Neural cell (in vitro differentiated cells): ENCODE data around the gene SIGLEC15. TPM values are rescaled to one million over a fixed set of nuclear protein-coding genes. Genes with fewer than 3 reads are reported as not detected.
"Not testable (repeated sequence)": the region's sequence is repeated elsewhere in the genome, so short reads cannot be mapped to it uniquely, and the experiment has no call there.

Source experiments
- H2AFZ ChIP-seq: fragments of 200-600, 300-800 bp; sonication (generic), shearing (Covaris generic); 2 replicates; pipeline ENCODE4 v1.6.0; 2014; ENCODE audit warnings: low read depth, mild to moderate bottlenecking, antibody characterized with exemption, low read length, moderate library complexity
- H3F3A ChIP-seq: fragments of 200-600 bp; shearing (Covaris generic); 2 replicates; pipeline ENCODE4 v1.6.1; 2016; ENCODE audit warnings: mild to moderate bottlenecking, moderate library complexity, mixed read lengths, antibody characterized with exemption, low read length; ENCODE audit not compliant: insufficient read depth, poor library complexity, severe bottlenecking
- H3K27ac ChIP-seq: fragments of 200-600, 300-800 bp; sonication (generic), shearing (Covaris generic); 2 replicates; pipeline ENCODE4 v1.5.1; 2014; ENCODE audit warnings: mild to moderate bottlenecking, low read length, moderate library complexity
- H3K27me3 ChIP-seq: fragments of 300-800, 200-600 bp; sonication (generic), shearing (Covaris generic); 2 replicates; pipeline ENCODE4 v1.6.0; 2014; ENCODE audit warnings: mild to moderate bottlenecking, low read depth, low read length, moderate library complexity; ENCODE audit not compliant: insufficient read depth
- H3K36me3 ChIP-seq: fragments of 300-800, 200-600 bp; sonication (generic), shearing (Covaris generic); 2 replicates; pipeline ENCODE4 v1.5.1; 2014; ENCODE audit warnings: mild to moderate bottlenecking, antibody characterized with exemption, low read length, moderate library complexity; ENCODE audit not compliant: insufficient read depth
- H3K4me2 ChIP-seq: fragments of 300-800, 200-600 bp; sonication (generic), shearing (Covaris generic); 2 replicates; pipeline ENCODE4 v1.6.0; 2014; ENCODE audit warnings: mild to moderate bottlenecking, low read length
- H3K4me3 ChIP-seq: fragments of 300-800, 200-600 bp; sonication (generic), shearing (Covaris generic); 2 replicates; pipeline ENCODE4 v1.5.1; 2014; ENCODE audit warnings: mild to moderate bottlenecking, low read length, moderate library complexity
- H3K79me2 ChIP-seq: fragments of 200-600 bp; shearing (Covaris generic); replicated peaks from 2 replicates; pipeline ENCODE4 v1.6.0; 2014; ENCODE audit warnings: mild to moderate bottlenecking, low read length, moderate library complexity; ENCODE audit not compliant: insufficient read depth
- H3K9ac ChIP-seq: fragments of 300-800, 200-600 bp; sonication (generic), shearing (Covaris generic); 2 replicates; pipeline ENCODE4 v1.6.1; 2016; ENCODE audit warnings: mild to moderate bottlenecking, low read length, mixed read lengths
- H3K9me2 ChIP-seq: fragments of 200-600 bp; shearing (Covaris generic); 2 replicates; pipeline ENCODE4 v1.6.1; 2016; ENCODE audit warnings: mild to moderate bottlenecking, low read length, mixed read lengths; ENCODE audit not compliant: insufficient read depth
- H3K9me3 ChIP-seq: fragments of 200-600, 300-800 bp; sonication (generic), shearing (Covaris generic); 2 replicates; pipeline ENCODE4 v1.6.1; 2016; ENCODE audit warnings: mild to moderate bottlenecking, mixed run types, low read length, moderate library complexity, mixed read lengths
- H4K20me1 ChIP-seq: fragments of 200-600 bp; shearing (Covaris generic); 2 replicates; pipeline ENCODE4 v1.6.1; 2016; ENCODE audit warnings: mild to moderate bottlenecking, mixed run types; ENCODE audit not compliant: insufficient read depth
- CTCF ChIP-seq: fragments of 450-650 bp; IDR thresholded peaks from 2 replicates; pipeline ENCODE4 v1.5.1; 2014; ENCODE audit warnings: antibody characterized with exemption, mild to moderate bottlenecking, moderate library complexity; ENCODE audit not compliant: poor library complexity, severe bottlenecking
- EP300 ChIP-seq: fragments of 450-650 bp; conservative IDR thresholded peaks from 2 replicates; pipeline ENCODE4 v1.6.1; 2014; ENCODE audit warnings: antibody characterized with exemption, mild to moderate bottlenecking, moderate library complexity; ENCODE audit not compliant: poor library complexity, severe bottlenecking
- EZH2 ChIP-seq: fragments of 200-600, 300-800 bp; shearing (Covaris generic), sonication (generic); IDR thresholded peaks from 2 replicates; pipeline ENCODE4 v1.6.1; 2014; ENCODE audit warnings: antibody characterized with exemption, low read length, borderline replicate concordance, mild to moderate bottlenecking; ENCODE audit not compliant: insufficient read depth, poor library complexity, severe bottlenecking
- MXI1 ChIP-seq: fragments of 450-650 bp; conservative IDR thresholded peaks from 2 replicates; pipeline ENCODE4 v1.6.1; 2014; ENCODE audit warnings: antibody characterized with exemption, mild to moderate bottlenecking; ENCODE audit not compliant: poor library complexity, severe bottlenecking
- POLR2AphosphoS5 ChIP-seq: IDR thresholded peaks from 2 replicates; pipeline ENCODE4 v1.6.1; 2012
- RAD21 ChIP-seq: fragments of 450-650 bp; conservative IDR thresholded peaks from 2 replicates; pipeline ENCODE4 v1.6.1; 2014; ENCODE audit warnings: antibody characterized with exemption, mild to moderate bottlenecking, moderate library complexity
- REST ChIP-seq: IDR thresholded peaks from 2 replicates; pipeline ENCODE4 v1.6.1; 2012; ENCODE audit warnings: borderline replicate concordance
- SMC3 ChIP-seq: fragments of 450-650 bp; conservative IDR thresholded peaks from 2 replicates; pipeline ENCODE4 v1.6.1; 2014; ENCODE audit warnings: antibody characterized with exemption, mild to moderate bottlenecking, moderate library complexity; ENCODE audit not compliant: poor library complexity
- TAF1 ChIP-seq: IDR thresholded peaks from 2 replicates; pipeline ENCODE4 v1.6.1; 2012; ENCODE audit warnings: low read depth
- polyA plus RNA-seq: library from polyadenylated mRNA; depleted of rRNA; stranded (reverse); fragments of >200 nt; gene quantifications from 2 replicates; pipeline ENCODE4 v1.2.3, GENCODE V29; 2014

The SIGLEC15 gene
- polyA plus RNA-seq, 1 donor from 2014 or later: not detected

GRCh38 chr18:45817543-45817942 is 7.9 kb upstream of the SIGLEC15 start:
- no peaks in the 10 kb centered on the region for H3K36me3 ChIP-seq
- no peaks in the 10 kb centered on the region for H3K9me3 ChIP-seq
- H4K20me1 ChIP-seq: no peaks in the 10 kb centered on the region
- H3K4me3 ChIP-seq: no peak overlapping the region
- no peaks in the 10 kb centered on the region for H3F3A ChIP-seq
- no peaks in the 10 kb centered on the region for H3K79me2 ChIP-seq
- no peak overlapping the region for H2AFZ ChIP-seq
- H3K27ac ChIP-seq: no peak overlapping the region
- no peak overlapping the region for H3K4me2 ChIP-seq
- no peak for TF ChIP-seq SMC3
- TF ChIP-seq EP300: no peak
- no peaks in the 10 kb centered on the region for H3K27me3 ChIP-seq
- no peaks in the 10 kb centered on the region for H3K9me2 ChIP-seq
- H3K9ac ChIP-seq: no peak overlapping the region

DNA sequence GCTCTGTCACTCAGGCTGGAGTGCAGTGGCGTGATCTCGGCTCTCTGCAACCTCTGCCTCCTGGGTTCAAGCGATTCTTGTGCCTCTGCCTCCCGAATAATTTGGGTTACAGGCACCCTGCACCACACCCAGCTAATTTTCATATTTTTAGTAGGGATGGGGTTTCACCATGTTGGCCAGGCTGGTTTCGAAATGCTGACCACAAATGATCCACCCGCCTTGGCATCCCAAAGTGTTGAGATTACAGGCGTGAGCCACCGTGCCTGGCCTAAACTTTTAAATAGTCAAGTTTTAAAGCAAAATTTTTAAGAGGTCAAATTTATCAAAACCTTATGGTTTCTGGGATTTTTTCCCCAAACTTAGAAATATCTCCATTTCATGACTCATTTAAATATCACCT is 6.7 kb upstream of the SIGLEC15 start:
- H3K4me3 ChIP-seq, H3K9me2 ChIP-seq, H4K20me1 ChIP-seq, H2AFZ ChIP-seq, H3K27me3 ChIP-seq, H3K79me2 ChIP-seq, H3F3A ChIP-seq, H3K4me2 ChIP-seq, H3K27ac ChIP-seq, H3K9ac ChIP-seq, H3K36me3 ChIP-seq, H3K9me3 ChIP-seq: not testable (repeated sequence)

DNA sequence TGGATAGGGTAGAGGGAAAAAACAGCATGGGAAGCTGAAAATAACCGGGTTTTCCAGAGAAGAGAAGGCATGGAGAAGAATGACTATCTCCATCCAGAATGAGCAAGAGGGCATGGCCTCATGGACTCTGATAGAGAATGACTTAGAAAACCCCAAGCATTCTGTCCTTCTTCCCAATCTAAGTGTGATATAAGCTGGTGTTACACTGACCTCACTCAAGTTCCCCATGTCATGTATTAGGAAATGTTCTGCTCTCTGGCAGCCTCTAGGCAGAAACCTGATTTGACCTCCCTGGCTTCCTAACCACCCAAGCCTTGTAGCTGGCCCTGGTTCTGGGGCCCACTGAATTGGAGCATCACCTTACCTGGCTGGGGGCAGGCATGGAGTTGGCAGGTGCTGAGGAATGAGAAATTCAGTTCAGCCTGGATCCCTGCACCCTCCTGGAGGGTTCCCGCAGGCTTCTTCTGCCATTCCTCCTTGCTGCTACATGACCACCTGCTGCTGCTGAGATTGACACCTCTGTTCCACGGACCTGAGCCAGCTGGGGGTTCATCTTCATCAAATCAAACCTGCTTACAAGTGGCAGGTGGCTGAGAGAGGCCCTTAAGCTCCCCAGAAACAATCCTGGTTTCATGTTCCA is 5.2 kb upstream of the SIGLEC15 start:
- Histone ChIP-seq H3K9me3 (no peaks in the 10 kb centered on the region), H3K36me3 (no peaks in the 10 kb centered on the region), H3K4me3 (no peak overlapping the region), H3K27me3 (no peaks in the 10 kb centered on the region), H3K79me2 (no peaks in the 10 kb centered on the region), H3K4me2 (no peak overlapping the region), H3F3A (no peaks in the 10 kb centered on the region), H3K9me2 (no peaks in the 10 kb centered on the region), H3K27ac (no peak overlapping the region), H3K9ac (no peak overlapping the region), H2AFZ (no peak overlapping the region), H4K20me1 (no peaks in the 10 kb centered on the region)
- no peak for TF ChIP-seq POLR2AphosphoS5
- no peak for TF ChIP-seq REST
- TF ChIP-seq CTCF: no peak
- no peak for TF ChIP-seq SMC3
- TF ChIP-seq EZH2: no peak
- no peak for TF ChIP-seq EP300
- TF ChIP-seq MXI1: no peak
- no peak for TF ChIP-seq TAF1
- TF ChIP-seq RAD21: no peak
